Measurements from ENCODE around the gene DOCK9.

Gene DOCK9

DNA sequence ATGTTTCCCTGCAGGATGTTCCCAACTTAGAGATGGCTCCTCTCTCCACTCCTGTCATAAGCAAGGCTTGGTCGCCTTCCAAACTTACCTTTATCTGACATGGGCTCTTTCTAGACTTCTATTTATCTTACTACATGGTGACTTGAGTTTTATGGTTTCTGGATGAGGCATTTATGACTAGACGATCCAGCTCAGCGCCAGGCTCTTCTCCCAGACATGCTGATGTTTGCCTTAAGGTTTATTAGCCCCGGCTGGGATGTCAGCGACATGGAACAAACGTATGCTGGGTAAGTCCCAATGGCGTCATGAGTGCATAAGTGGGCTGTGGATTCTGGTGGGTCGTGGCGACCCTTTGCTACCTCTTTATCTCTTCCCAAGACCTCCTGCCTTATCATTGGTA is 185.5 kb downstream of the DOCK9 start:
- TF ChIP-seq NFIC (IDR thresholded peaks at IDR 0.05) (no peak), TAF1 (IDR thresholded peaks at IDR 0.05; ENCODE audit: low read depth) (no peak), EP300 (IDR thresholded peaks at IDR 0.05; ENCODE audit: borderline replicate concordance) (no peak), EGR1 (IDR thresholded peaks at IDR 0.05) (no peak), ZBTB7A (IDR thresholded peaks at IDR 0.05; ENCODE audit: low read depth) (no peak), CEBPB (IDR thresholded peaks at IDR 0.05) (no peak), FOXM1 (IDR thresholded peaks at IDR 0.05; ENCODE audit: borderline replicate concordance, low read depth) (no peak), CREB1 (IDR thresholded peaks at IDR 0.05; ENCODE audit: low read depth) (no peak), TEAD4 (IDR thresholded peaks at IDR 0.05) (no peak), TCF12 (IDR thresholded peaks at IDR 0.05; ENCODE audit: low read depth) (no peak)
- TF ChIP-seq, protein P1, sequence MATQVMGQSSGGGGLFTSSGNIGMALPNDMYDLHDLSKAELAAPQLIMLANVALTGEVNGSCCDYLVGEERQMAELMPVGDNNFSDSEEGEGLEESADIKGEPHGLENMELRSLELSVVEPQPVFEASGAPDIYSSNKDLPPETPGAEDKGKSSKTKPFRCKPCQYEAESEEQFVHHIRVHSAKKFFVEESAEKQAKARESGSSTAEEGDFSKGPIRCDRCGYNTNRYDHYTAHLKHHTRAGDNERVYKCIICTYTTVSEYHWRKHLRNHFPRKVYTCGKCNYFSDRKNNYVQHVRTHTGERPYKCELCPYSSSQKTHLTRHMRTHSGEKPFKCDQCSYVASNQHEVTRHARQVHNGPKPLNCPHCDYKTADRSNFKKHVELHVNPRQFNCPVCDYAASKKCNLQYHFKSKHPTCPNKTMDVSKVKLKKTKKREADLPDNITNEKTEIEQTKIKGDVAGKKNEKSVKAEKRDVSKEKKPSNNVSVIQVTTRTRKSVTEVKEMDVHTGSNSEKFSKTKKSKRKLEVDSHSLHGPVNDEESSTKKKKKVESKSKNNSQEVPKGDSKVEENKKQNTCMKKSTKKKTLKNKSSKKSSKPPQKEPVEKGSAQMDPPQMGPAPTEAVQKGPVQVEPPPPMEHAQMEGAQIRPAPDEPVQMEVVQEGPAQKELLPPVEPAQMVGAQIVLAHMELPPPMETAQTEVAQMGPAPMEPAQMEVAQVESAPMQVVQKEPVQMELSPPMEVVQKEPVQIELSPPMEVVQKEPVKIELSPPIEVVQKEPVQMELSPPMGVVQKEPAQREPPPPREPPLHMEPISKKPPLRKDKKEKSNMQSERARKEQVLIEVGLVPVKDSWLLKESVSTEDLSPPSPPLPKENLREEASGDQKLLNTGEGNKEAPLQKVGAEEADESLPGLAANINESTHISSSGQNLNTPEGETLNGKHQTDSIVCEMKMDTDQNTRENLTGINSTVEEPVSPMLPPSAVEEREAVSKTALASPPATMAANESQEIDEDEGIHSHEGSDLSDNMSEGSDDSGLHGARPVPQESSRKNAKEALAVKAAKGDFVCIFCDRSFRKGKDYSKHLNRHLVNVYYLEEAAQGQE (IDR thresholded peaks at IDR 0.05; ENCODE audit: low read depth) = no peak
- TF ChIP-seq, protein P2, sequence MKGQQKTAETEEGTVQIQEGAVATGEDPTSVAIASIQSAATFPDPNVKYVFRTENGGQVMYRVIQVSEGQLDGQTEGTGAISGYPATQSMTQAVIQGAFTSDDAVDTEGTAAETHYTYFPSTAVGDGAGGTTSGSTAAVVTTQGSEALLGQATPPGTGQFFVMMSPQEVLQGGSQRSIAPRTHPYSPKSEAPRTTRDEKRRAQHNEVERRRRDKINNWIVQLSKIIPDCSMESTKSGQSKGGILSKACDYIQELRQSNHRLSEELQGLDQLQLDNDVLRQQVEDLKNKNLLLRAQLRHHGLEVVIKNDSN (IDR thresholded peaks at IDR 0.05) = no peak

DNA sequence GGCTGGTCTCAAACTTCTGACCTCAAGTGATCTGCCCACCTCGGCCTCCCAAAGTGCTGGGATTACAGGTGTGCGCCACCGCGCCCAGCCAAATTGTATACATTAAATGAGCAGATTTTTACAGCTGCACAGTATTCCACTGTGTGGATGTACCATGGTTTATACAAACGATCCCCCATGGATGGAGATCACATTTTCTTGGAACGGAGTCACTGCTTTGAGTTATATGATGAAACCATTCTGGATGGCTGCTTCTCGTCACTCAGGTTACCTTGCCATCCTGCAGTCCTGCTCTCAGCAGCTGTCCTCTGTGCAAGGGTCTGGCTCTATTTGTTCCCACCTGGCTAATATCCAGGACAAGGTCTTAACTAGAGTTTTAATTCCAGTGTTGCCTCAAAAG is 186.3 kb downstream of the DOCK9 start:
- TF ChIP-seq FOXM1 (IDR thresholded peaks at IDR 0.05; ENCODE audit: borderline replicate concordance, low read depth) = no peak
- TF ChIP-seq YY1 (IDR thresholded peaks at IDR 0.05; ENCODE audit: low read depth) = no peak
- TF ChIP-seq, protein P2 (IDR thresholded peaks at IDR 0.05) = no peak
- TF ChIP-seq, protein P3, sequence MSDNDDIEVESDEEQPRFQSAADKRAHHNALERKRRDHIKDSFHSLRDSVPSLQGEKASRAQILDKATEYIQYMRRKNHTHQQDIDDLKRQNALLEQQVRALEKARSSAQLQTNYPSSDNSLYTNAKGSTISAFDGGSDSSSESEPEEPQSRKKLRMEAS (IDR thresholded peaks at IDR 0.05) = no peak
- TF ChIP-seq CREB1 (IDR thresholded peaks at IDR 0.05; ENCODE audit: low read depth) = no peak
- no peak for TF ChIP-seq TAF1 (IDR thresholded peaks at IDR 0.05; ENCODE audit: low read depth)
- TF ChIP-seq TCF12 (IDR thresholded peaks at IDR 0.05; ENCODE audit: low read depth) = no peak
- TF ChIP-seq, protein P1 (IDR thresholded peaks at IDR 0.05; ENCODE audit: low read depth) = no peak
- no peak for TF ChIP-seq NFIC (IDR thresholded peaks at IDR 0.05)
- no peak for TF ChIP-seq EGR1 (IDR thresholded peaks at IDR 0.05)
- TF ChIP-seq CEBPB (IDR thresholded peaks at IDR 0.05) = no peak
- TF ChIP-seq EP300 (IDR thresholded peaks at IDR 0.05; ENCODE audit: borderline replicate concordance) = no peak
- TF ChIP-seq RAD21 (IDR thresholded peaks at IDR 0.05; ENCODE audit: low read depth) = no peak

DNA sequence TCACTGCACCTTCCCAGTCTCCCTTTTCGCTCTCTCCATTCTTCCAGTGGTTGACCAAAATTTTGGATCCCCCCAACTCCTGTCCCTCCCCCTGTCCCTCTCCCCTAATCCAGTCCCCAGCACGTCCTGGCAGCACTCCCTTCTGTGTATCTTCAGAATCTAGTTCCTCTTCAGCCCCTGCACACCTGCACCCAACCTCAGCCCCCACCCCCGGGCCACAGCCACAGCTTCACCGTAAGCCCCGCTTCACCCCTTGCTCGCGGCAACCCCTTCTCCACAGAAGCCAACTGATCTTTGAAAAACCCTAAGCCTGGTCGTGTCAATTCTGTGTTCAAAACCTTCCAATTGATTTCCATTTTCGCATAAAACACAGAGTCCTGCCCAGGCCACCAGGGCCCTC is 189.9 kb downstream of the DOCK9 start:
- TF ChIP-seq YY1 (IDR thresholded peaks at IDR 0.05; ENCODE audit: low read depth) (no peak), CREB1 (IDR thresholded peaks at IDR 0.05; ENCODE audit: low read depth) (no peak), TCF12 (IDR thresholded peaks at IDR 0.05; ENCODE audit: low read depth) (no peak), FOXM1 (IDR thresholded peaks at IDR 0.05; ENCODE audit: borderline replicate concordance, low read depth) (no peak), ZBTB7A (IDR thresholded peaks at IDR 0.05; ENCODE audit: low read depth) (no peak)

DNA sequence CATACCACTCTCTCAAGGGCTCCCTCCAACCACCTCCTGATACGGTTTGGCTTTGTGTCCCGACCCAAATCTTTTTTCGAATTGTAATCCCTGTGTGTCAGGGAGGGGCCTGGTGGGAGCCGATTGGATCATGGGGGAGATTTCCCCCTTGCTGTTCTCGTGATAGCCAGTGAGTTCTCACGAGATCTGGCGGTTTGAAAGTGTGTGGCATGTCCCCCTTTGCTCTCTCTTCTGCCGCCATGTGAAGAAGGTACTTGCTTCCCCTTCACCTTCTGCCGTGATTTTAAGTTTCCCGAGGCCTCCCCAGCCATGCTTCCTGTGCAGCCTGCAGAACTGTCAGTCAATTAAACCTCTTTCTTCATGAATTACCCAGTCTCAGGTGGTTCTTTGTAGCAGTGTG is 190.7 kb downstream of the DOCK9 start:
- no peak for TF ChIP-seq YY1 (IDR thresholded peaks at IDR 0.05; ENCODE audit: low read depth)
- TF ChIP-seq FOXM1 (IDR thresholded peaks at IDR 0.05; ENCODE audit: borderline replicate concordance, low read depth) = no peak
- TF ChIP-seq, protein P1 (IDR thresholded peaks at IDR 0.05; ENCODE audit: low read depth) = no peak
- TF ChIP-seq, protein P2 (IDR thresholded peaks at IDR 0.05) = no peak
- no peak for TF ChIP-seq TAF1 (IDR thresholded peaks at IDR 0.05; ENCODE audit: low read depth)
- TF ChIP-seq, protein P3 (IDR thresholded peaks at IDR 0.05) = no peak
- TF ChIP-seq TCF12 (IDR thresholded peaks at IDR 0.05; ENCODE audit: low read depth) = no peak
- TF ChIP-seq NFIC (IDR thresholded peaks at IDR 0.05) = no peak
